Astrocyte of the spinal cord (primary cell): ENCODE data around the gene DPP6.

ENCODE experiments used
- DNase-seq: peaks from one replicate; pipeline ENCODE4 v3.0.0; 2011; ENCODE audit warnings: low read depth, low spot score
- H3K4me3 ChIP-seq: 2 replicates; pipeline ENCODE4 v1.5.1; 2011; ENCODE audit warnings: low read depth, mild to moderate bottlenecking, low read length, moderate library complexity
- in situ Hi-C: cut with HindIII; loops from 2 replicates; pipeline ENCODE4 v1.10.0; 2017; ENCODE audit warnings: low sequenced_read_pairs
- TF ChIP-seq, protein P1 (sequence below): IDR thresholded peaks from 2 replicates; pipeline ENCODE4 v1.5.1; 2012; ENCODE audit warnings: low read depth, mild to moderate bottlenecking, low read length, inconsistent platforms

Gene DPP6

GRCh38 chr7:154794147-154794780 lies 742.1 kb downstream of the DPP6 start:
- no peak overlapping the region for H3K4me3 ChIP-seq
- no peak for DNase-seq
- TF ChIP-seq, protein P1, sequence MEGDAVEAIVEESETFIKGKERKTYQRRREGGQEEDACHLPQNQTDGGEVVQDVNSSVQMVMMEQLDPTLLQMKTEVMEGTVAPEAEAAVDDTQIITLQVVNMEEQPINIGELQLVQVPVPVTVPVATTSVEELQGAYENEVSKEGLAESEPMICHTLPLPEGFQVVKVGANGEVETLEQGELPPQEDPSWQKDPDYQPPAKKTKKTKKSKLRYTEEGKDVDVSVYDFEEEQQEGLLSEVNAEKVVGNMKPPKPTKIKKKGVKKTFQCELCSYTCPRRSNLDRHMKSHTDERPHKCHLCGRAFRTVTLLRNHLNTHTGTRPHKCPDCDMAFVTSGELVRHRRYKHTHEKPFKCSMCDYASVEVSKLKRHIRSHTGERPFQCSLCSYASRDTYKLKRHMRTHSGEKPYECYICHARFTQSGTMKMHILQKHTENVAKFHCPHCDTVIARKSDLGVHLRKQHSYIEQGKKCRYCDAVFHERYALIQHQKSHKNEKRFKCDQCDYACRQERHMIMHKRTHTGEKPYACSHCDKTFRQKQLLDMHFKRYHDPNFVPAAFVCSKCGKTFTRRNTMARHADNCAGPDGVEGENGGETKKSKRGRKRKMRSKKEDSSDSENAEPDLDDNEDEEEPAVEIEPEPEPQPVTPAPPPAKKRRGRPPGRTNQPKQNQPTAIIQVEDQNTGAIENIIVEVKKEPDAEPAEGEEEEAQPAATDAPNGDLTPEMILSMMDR = no peak
- in situ Hi-C loops = no loop called here

- TF ChIP-seq, protein P1 = no peak
- no peak overlapping the region for H3K4me3 ChIP-seq
- DNase-seq = no peak
- in situ Hi-C loops = no loop called here
Measured at GRCh38 chr7:154795014-154795413, 742.8 kb downstream of the DPP6 start.

DNA sequence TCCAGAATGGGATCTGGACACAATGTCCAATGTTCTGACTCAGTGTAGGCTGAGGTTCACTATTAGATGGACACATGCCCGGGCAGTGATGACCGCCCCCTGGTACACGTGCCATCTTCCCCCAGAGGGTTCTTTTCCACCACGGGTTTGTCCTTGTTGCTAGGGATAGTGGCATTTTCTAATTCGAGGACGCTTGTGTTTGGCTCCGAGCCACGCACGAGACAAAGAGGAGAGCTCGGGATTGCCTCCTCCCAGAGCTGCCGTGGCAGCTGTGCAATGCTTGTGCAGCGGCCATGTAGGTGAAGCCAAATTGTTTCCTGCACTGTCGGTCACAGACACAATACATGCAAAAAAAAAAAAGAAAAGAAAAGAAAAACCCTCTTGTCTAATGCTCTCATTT lies 743.2 kb downstream of the DPP6 start:
- no peak overlapping the region for H3K4me3 ChIP-seq
- in situ Hi-C loops = no loop called here
- DNase-seq = no peak
- TF ChIP-seq, protein P1 = no peak

DNA sequence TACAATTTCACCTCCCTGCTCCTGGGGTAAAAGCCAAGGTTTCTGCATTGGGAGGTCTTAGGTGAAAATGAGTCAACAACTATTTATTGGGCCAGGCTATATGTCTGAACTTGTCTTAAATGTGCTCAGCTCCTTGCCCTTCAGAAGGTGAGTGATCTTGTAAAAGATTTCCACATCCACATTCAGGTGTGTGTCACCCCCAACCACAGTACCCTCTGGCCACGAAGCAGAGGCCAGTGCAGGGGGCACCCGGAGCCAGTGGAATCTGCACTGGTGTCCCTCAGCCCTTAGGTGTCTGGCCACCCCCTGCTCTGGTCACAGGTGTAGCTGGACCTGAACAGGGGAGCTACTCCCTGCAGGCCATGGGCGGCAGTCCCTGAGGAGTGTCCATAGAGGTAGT lies 752.3 kb downstream of the DPP6 start:
- DNase-seq = no peak
- no peak overlapping the region for H3K4me3 ChIP-seq
- in situ Hi-C loops = no loop called here
- TF ChIP-seq, protein P1 = no peak

GRCh38 chr7:154812027-154812426 lies 759.8 kb downstream of the DPP6 start:
- H3K4me3 ChIP-seq = no peak overlapping the region
- in situ Hi-C loops = no loop called here
- TF ChIP-seq, protein P1 = no peak
- no peak for DNase-seq

GRCh38 chr7:154817224-154817896 lies 765.2 kb downstream of the DPP6 start:
- H3K4me3 ChIP-seq = no peak overlapping the region
- TF ChIP-seq, protein P1 = no peak
- DNase-seq = no peak
- in situ Hi-C loops = no loop called here
